Right lobe of liver (tissue), 4 donors: ENCODE results near the gene NATD1.

Experiments used
- POLR2A ChIP-seq: fragments of 450-650 bp; IDR thresholded peaks from one replicate; pipeline ENCODE4 v1.6.1; 2017; ENCODE audit warnings: antibody characterized with exemption, mild to moderate bottlenecking
- TF ChIP-seq, protein P1 (sequence below), 4 donors: fragments of 200-600 bp in 3 of 4; fragments of 450-650 bp in 1 of 4; IDR thresholded peaks; one replicate each; pipeline versions ENCODE4 v1.5.1 to v1.8.0; 2016 to 2022; ENCODE audit warnings: antibody characterized with exemption in 4 of 4, mild to moderate bottlenecking in 2 of 4
- donor health status: DM: no; HTN: no; CAD: no.
- donor health status: DM: no; HTN: no; CAD: no.
- donor health status: DM: no; HTN: yes; CAD: no.

- TF ChIP-seq POLR2A, result no peak
- TF ChIP-seq, protein P1, sequence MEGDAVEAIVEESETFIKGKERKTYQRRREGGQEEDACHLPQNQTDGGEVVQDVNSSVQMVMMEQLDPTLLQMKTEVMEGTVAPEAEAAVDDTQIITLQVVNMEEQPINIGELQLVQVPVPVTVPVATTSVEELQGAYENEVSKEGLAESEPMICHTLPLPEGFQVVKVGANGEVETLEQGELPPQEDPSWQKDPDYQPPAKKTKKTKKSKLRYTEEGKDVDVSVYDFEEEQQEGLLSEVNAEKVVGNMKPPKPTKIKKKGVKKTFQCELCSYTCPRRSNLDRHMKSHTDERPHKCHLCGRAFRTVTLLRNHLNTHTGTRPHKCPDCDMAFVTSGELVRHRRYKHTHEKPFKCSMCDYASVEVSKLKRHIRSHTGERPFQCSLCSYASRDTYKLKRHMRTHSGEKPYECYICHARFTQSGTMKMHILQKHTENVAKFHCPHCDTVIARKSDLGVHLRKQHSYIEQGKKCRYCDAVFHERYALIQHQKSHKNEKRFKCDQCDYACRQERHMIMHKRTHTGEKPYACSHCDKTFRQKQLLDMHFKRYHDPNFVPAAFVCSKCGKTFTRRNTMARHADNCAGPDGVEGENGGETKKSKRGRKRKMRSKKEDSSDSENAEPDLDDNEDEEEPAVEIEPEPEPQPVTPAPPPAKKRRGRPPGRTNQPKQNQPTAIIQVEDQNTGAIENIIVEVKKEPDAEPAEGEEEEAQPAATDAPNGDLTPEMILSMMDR (IDR thresholded peaks at IDR 0.05), result no peak
These were observed 38.3 kb downstream of the NATD1 start for GRCh38 chr17:21214777-21215541.
